ENCODE data around the gene ADD2.

- TF ChIP-seq, protein P1, sequence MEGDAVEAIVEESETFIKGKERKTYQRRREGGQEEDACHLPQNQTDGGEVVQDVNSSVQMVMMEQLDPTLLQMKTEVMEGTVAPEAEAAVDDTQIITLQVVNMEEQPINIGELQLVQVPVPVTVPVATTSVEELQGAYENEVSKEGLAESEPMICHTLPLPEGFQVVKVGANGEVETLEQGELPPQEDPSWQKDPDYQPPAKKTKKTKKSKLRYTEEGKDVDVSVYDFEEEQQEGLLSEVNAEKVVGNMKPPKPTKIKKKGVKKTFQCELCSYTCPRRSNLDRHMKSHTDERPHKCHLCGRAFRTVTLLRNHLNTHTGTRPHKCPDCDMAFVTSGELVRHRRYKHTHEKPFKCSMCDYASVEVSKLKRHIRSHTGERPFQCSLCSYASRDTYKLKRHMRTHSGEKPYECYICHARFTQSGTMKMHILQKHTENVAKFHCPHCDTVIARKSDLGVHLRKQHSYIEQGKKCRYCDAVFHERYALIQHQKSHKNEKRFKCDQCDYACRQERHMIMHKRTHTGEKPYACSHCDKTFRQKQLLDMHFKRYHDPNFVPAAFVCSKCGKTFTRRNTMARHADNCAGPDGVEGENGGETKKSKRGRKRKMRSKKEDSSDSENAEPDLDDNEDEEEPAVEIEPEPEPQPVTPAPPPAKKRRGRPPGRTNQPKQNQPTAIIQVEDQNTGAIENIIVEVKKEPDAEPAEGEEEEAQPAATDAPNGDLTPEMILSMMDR (IDR thresholded peaks at IDR 0.05) = no peak
- TF ChIP-seq POLR2A (IDR thresholded peaks at IDR 0.05) = no peak
Measured at GRCh38 chr2:70752396-70752795, 15.6 kb downstream of the ADD2 start.
